Measurements from ENCODE around the gene ADGRB3.

- TF ChIP-seq CTCF (IDR thresholded peaks at IDR 0.05; ENCODE audit: low read length) (no peak), EZH2 (IDR thresholded peaks at IDR 0.05; ENCODE audit: borderline replicate concordance, low read length) (no peak)
Observed at GRCh38 chr6:68680264-68680663, 45.2 kb downstream of the ADGRB3 start.
